ENCODE results near the gene EXTL1. TPM values are rescaled to one million over a fixed set of nuclear protein-coding genes. Genes with fewer than 3 reads are reported as not detected.

Gene EXTL1
- total RNA-seq, 1 experiment from 2014 or later, result 0.15 TPM

- Histone ChIP-seq H3K36me3 (ENCODE audit: control insufficient read depth in 1 of 2, insufficient read depth in 2 of 2, low read length in 2 of 2) (no peaks in the 10 kb centered on the region), H3K79me2 (ENCODE audit: insufficient read depth, low read length) (no peaks in the 10 kb centered on the region), H3K4me3 (replicated peaks in 1 of 2; ENCODE audit: low read depth in 1 of 2, low read length in 2 of 2) (no peak overlapping the region), H3K27me3 (ENCODE audit: insufficient read depth, low read length) (no peaks in the 10 kb centered on the region), H3K9ac (ENCODE audit: low read length) (no peak overlapping the region), H3K9me2 (ENCODE audit: insufficient read depth) (no peaks in the 10 kb centered on the region), H3K4me1 (ENCODE audit: control insufficient read depth in 1 of 2, insufficient read depth in 2 of 2, low read length in 2 of 2) (peaks cover 11 to 27% of the 10 kb centered on the region in 2 experiments), H3K9me3 (ENCODE audit: control insufficient read depth in 1 of 2, insufficient read depth in 1 of 2, low read depth in 1 of 2, low read length in 2 of 2) (no peaks in the 10 kb centered on the region), H3K4me2 (ENCODE audit: low read length) (no peak overlapping the region), H3K27ac (ENCODE audit: low read depth, low read length) (no peak overlapping the region), H2AFZ (ENCODE audit: low read depth, low read length, poor library complexity, severe bottlenecking) (no peak overlapping the region), H4K20me1 (ENCODE audit: insufficient read depth) (no peaks in the 10 kb centered on the region)
- intact Hi-C loops (cut with micrococcal nuclease), result no loop called here
- ChIA-PET POLR2A (no interaction called here), RAD21 (ENCODE audit: low non-redundant PET in 1 of 2, low total read pairs in 2 of 2, uncharacterized antibody in 2 of 2, unreplicated experiment in 2 of 2) (no interaction called here), CTCF (no interaction called here)
- ATAC-seq (no peak), DNase-seq (ENCODE audit: low read depth, low spot score) (no peak)
- BruUV-seq (replicated peaks), result no TSS peak
- no peak for TF ChIP-seq ZBTB33 (IDR thresholded peaks at IDR 0.05; ENCODE audit: extremely low read depth, insufficient replicate concordance, low read length)
- no peak for TF ChIP-seq ZNF274 (IDR thresholded peaks at IDR 0.05; ENCODE audit: low read depth, low read length)
- no peak for TF ChIP-seq EGR1 (IDR thresholded peaks at IDR 0.05; ENCODE audit: low read depth)
- TF ChIP-seq POLR2AphosphoS5 (IDR thresholded peaks at IDR 0.05; ENCODE audit: low read depth, low read length), result no peak
- TF ChIP-seq, protein P1, sequence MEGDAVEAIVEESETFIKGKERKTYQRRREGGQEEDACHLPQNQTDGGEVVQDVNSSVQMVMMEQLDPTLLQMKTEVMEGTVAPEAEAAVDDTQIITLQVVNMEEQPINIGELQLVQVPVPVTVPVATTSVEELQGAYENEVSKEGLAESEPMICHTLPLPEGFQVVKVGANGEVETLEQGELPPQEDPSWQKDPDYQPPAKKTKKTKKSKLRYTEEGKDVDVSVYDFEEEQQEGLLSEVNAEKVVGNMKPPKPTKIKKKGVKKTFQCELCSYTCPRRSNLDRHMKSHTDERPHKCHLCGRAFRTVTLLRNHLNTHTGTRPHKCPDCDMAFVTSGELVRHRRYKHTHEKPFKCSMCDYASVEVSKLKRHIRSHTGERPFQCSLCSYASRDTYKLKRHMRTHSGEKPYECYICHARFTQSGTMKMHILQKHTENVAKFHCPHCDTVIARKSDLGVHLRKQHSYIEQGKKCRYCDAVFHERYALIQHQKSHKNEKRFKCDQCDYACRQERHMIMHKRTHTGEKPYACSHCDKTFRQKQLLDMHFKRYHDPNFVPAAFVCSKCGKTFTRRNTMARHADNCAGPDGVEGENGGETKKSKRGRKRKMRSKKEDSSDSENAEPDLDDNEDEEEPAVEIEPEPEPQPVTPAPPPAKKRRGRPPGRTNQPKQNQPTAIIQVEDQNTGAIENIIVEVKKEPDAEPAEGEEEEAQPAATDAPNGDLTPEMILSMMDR (IDR thresholded peaks at IDR 0.05 in 2 of 3, conservative IDR thresholded peaks at IDR 0.05 in 1 of 3; ENCODE audit: borderline replicate concordance in 1 of 3, insufficient read depth in 1 of 3, low read depth in 2 of 3, low read length in 2 of 3), result no peak
- TF ChIP-seq, protein P2, sequence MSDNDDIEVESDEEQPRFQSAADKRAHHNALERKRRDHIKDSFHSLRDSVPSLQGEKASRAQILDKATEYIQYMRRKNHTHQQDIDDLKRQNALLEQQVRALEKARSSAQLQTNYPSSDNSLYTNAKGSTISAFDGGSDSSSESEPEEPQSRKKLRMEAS (IDR thresholded peaks at IDR 0.05), result no peak
- no peak for TF ChIP-seq CEBPB (IDR thresholded peaks at IDR 0.05; ENCODE audit: low read depth)
- TF ChIP-seq ATF3 (IDR thresholded peaks at IDR 0.05), result no peak
Measured at GRCh38 chr1:26032656-26033357, 11.2 kb downstream of the EXTL1 start.
